Measurements from ENCODE around the gene C4orf33. TPM values are rescaled to one million over a fixed set of nuclear protein-coding genes. Genes with fewer than 3 reads are reported as not detected.

C4orf33 gene
- total RNA-seq, 1 donor from 2014 or later = 6.6 TPM

DNA sequence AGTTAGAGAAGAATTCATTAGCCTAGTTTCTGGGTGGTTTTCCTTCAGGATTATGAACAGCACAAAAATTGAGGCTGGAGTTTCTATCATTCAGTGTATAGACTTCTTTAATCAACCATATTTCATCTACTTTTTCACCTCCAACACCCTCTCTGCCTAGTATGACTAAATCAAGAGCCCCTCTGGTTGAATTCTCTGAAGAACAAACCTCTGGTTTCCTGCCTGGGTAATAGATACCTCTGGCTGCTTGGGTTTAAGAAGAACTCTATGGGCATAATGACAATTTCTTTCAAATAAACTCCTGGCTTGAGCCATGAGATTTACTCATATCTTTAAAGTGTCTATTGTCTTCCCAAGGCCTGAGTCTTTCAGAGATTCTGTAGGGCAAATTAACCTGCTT is 66.5 kb downstream of the C4orf33 start:
- Histone ChIP-seq H3K36me3 (ENCODE audit: control insufficient read depth, insufficient read depth, low read length) (no peaks in the 10 kb centered on the region), H3K27me3 (ENCODE audit: control insufficient read depth, insufficient read depth, low read length) (no peaks in the 10 kb centered on the region), H3K4me3 (ENCODE audit: low read depth, low read length) (no peak overlapping the region)
- DNase-seq (ENCODE audit: low read depth) = no peak
- FAIRE-seq = no peak
- TF ChIP-seq, protein P1, sequence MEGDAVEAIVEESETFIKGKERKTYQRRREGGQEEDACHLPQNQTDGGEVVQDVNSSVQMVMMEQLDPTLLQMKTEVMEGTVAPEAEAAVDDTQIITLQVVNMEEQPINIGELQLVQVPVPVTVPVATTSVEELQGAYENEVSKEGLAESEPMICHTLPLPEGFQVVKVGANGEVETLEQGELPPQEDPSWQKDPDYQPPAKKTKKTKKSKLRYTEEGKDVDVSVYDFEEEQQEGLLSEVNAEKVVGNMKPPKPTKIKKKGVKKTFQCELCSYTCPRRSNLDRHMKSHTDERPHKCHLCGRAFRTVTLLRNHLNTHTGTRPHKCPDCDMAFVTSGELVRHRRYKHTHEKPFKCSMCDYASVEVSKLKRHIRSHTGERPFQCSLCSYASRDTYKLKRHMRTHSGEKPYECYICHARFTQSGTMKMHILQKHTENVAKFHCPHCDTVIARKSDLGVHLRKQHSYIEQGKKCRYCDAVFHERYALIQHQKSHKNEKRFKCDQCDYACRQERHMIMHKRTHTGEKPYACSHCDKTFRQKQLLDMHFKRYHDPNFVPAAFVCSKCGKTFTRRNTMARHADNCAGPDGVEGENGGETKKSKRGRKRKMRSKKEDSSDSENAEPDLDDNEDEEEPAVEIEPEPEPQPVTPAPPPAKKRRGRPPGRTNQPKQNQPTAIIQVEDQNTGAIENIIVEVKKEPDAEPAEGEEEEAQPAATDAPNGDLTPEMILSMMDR (IDR thresholded peaks at IDR 0.05; ENCODE audit: insufficient read depth, low read length, severe bottlenecking) = no peak

DNA sequence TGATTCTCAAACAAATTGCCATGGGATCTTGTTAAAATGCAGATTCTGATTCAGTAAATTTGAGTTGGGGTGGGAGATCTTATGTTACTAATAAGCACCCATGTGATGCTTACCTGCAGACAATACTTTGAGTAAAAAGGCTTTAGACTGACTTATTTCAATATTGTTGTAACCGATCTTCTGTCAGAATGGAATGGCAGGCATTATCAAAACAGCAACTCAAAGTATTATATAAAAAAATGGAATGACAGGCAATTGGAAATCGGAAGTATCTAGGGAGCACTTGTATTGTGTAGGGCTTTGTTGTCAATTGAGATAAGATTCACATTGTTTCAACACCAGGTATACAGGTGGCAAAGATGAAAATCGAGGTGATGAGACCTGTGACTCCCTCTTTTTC is 67.5 kb downstream of the C4orf33 start:
- FAIRE-seq (no peak), DNase-seq (ENCODE audit: low read depth) (no peak)
- Histone ChIP-seq H3K36me3 (ENCODE audit: control insufficient read depth, insufficient read depth, low read length) (no peaks in the 10 kb centered on the region), H3K4me3 (ENCODE audit: low read depth, low read length) (no peak overlapping the region), H3K27me3 (ENCODE audit: control insufficient read depth, insufficient read depth, low read length) (no peaks in the 10 kb centered on the region)
- TF ChIP-seq, protein P1 (IDR thresholded peaks at IDR 0.05; ENCODE audit: insufficient read depth, low read length, severe bottlenecking) = no peak

DNA sequence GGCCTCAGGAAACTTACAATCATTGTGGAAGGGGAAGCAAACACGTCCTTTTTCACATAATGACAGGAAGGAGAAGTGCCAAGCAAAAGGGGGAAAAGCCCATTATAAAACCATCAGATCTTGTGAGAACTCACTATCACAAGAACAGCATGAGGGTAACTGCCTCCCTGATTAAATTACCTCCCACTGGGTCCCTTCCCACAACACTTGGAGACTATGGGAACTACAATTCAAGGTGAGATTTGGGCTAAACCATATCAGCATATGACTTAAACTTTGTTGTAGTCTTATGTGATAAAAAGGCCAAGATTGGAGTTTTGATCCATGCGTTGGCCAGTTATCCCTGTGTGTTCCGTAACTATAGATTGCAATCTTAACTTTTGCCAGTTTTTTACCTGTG is 68.3 kb downstream of the C4orf33 start:
- FAIRE-seq (no peak), DNase-seq (ENCODE audit: low read depth) (no peak)
- TF ChIP-seq, protein P1 (IDR thresholded peaks at IDR 0.05; ENCODE audit: insufficient read depth, low read length, severe bottlenecking) = no peak
- no peak overlapping the region for H3K4me3 ChIP-seq (ENCODE audit: low read depth, low read length)
- H3K27me3 ChIP-seq (ENCODE audit: control insufficient read depth, insufficient read depth, low read length) = no peaks in the 10 kb centered on the region
- H3K36me3 ChIP-seq (ENCODE audit: control insufficient read depth, insufficient read depth, low read length) = no peaks in the 10 kb centered on the region

Other genes with a start within 250 kb of the C4orf33 start
- 5.3 and 7.3 TPM in 2 replicates for gene SCLT1, start 2.6 kb upstream of the C4orf33 start, total RNA-seq

Data from bronchial epithelial cell (primary cell).